Hepatocyte (in vitro differentiated cells): ENCODE data around the gene TFG.
"Not testable (repeated sequence)": the region's sequence is repeated elsewhere in the genome, so short reads cannot be mapped to it uniquely, and the experiment has no call there.

Experiments
- CTCF ChIP-seq: fragments of 200-600 bp; sonication (generic); IDR thresholded peaks from 2 replicates; pipeline ENCODE4 v1.5.1; 2016; ENCODE audit warnings: antibody characterized with exemption, mild to moderate bottlenecking; ENCODE audit not compliant: poor library complexity
- EZH2 ChIP-seq: fragments of 200-600 bp; sonication (generic); IDR thresholded peaks from 2 replicates; pipeline ENCODE4 v1.6.1; 2016; ENCODE audit warnings: antibody characterized with exemption, mild to moderate bottlenecking, borderline replicate concordance

GRCh38 chr3:100667316-100667715 is 42.0 kb upstream of the TFG start:
- not testable (repeated sequence) for TF ChIP-seq CTCF, EZH2
